Esophagus squamous epithelium (tissue), 4 donors: ENCODE measurements around the gene C1QTNF9B.

Source experiments
- POLR2A ChIP-seq, 4 donors: fragments of 450-650 bp; IDR thresholded peaks; one replicate each; pipeline ENCODE4 v1.6.1; 2017; ENCODE audit warnings: antibody characterized with exemption in 4 of 4, mild to moderate bottlenecking in 4 of 4, moderate library complexity in 3 of 4
- TF ChIP-seq, protein P1 (sequence below), 6 experiments: fragments of 450-650 bp in 4 of 6; fragments of 200-600 bp in 2 of 6; sonication (generic) in 2 of 6; IDR thresholded peaks; one replicate each; pipeline ENCODE4 v1.5.1; 2016 to 2019; ENCODE audit warnings: antibody characterized with exemption in 6 of 6, mild to moderate bottlenecking in 4 of 6, moderate library complexity in 4 of 6

DNA sequence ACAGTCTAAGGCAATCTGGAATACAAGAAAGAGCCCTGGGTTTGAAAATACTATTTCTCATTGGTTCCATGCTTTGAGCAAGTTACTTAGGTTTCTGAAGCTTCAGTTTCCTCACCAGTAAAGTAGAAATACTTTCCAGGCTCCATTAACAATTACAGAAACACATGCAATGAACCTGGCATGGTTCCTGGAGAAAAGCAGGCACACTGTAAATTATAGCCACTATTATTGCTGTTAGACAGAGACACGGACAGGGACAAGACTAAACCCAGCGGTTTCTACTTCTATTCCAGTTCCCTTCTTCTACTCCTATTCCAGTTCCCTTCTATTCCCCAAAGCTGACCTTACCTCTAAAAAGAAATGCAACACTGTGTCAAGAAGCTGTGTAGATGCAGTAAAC is 49.3 kb downstream of the C1QTNF9B start:
- no peak for TF ChIP-seq POLR2A (IDR thresholded peaks at IDR 0.05)
- TF ChIP-seq, protein P1, sequence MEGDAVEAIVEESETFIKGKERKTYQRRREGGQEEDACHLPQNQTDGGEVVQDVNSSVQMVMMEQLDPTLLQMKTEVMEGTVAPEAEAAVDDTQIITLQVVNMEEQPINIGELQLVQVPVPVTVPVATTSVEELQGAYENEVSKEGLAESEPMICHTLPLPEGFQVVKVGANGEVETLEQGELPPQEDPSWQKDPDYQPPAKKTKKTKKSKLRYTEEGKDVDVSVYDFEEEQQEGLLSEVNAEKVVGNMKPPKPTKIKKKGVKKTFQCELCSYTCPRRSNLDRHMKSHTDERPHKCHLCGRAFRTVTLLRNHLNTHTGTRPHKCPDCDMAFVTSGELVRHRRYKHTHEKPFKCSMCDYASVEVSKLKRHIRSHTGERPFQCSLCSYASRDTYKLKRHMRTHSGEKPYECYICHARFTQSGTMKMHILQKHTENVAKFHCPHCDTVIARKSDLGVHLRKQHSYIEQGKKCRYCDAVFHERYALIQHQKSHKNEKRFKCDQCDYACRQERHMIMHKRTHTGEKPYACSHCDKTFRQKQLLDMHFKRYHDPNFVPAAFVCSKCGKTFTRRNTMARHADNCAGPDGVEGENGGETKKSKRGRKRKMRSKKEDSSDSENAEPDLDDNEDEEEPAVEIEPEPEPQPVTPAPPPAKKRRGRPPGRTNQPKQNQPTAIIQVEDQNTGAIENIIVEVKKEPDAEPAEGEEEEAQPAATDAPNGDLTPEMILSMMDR (IDR thresholded peaks at IDR 0.05): no peak
